Measurements from ENCODE around the gene OMP.

OMP gene

DNA sequence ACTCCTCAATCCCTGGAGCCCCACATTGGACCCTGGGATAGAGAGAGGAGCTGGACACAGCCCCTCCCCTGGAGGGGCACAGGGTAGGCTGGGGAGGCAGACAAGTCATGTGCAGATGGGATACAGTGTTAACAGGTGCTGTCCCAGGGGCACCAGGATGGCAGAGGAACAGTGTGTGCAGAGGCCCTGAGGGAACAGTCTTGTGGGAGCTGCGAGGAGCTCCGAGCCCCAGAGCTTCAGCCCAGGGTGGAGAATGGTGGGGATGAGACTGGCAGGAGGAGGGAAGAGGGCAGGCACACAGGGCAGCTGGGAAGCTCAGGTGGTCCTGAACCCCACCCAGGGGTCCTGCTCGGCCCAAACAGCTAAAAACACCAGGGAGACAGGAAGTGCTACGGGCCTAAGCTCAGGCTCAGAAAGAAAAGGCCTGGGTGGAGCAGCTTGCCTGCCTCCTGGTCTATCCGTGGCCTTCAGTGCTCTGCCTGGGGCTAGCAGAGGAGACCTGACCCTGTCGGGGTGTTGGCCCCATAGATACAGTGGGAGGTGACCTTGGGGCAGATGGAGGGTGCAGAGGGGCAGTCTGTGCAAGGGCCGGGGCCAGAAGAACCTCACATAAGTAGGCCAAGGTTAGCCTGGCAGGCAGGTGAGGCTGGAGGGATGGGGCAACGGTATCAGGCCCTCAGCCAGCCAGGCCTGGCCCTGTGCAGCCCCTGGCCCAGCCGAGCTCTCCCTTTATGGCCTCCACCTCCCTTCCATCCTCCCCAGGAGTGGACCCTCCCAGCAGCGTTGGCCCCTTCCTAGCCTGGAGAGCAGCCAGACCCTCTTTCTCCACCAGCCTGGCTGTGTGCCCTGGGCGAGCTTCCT lies 20.4 kb upstream of the OMP start:
- Histone ChIP-seq H3K27ac (no peak overlapping the region), H3K9ac (ENCODE audit: insufficient read length) (no peak overlapping the region), H3K4me3 (no peak overlapping the region), H3K9me3 (ENCODE audit: low read depth, low read length) (no peaks in the 10 kb centered on the region), H3K36me3 (ENCODE audit: insufficient read depth, low read length) (no peaks in the 10 kb centered on the region)
- TF ChIP-seq EZH2 (IDR thresholded peaks at IDR 0.05) (no peak), POLR2AphosphoS5 (IDR thresholded peaks at IDR 0.05; ENCODE audit: borderline replicate concordance, low read depth, low read length) (no peak), FOXP2 (optimal IDR thresholded peaks at IDR 0.05; ENCODE audit: control extremely low read depth, extremely low read length, insufficient read depth) (no peak)
- no peak for DNase-seq (ENCODE audit: low read depth, low spot score)

DNA sequence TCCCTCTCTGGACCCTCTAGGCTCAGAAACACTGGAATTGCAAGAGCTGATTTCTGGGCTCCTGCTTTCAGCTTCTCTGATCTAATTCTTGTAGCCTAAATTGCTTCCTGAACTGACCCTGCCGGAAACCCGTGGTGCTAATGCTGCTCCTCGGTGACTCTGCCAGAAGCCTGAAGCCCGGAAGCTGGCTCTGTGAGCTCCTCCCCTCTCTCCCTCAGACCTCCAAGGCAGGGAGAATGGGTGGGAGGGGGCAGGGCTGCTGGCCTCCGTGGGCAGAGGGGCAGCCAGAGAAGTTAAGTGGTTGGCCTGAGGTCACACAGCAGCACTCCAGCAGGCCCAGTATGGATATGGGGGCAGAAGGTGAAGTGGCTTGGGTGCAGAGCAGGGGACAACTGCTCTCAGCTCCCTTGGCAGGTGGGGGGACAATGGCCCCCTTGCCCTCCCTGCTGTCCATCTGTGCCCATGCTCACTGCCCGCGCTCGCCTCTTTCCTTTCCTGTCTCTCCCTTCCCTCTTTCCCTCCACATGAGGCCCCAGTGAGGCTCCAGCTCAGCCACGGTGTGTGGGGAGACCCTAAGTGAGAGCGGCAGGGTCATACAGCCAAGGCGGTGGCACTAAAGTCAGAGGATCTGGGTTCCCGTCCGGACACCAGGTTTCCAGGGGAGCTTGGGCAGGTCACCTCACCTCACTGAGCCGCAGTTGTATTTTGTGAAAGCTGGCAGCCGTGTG lies 19.6 kb upstream of the OMP start:
- Histone ChIP-seq H3K36me3 (ENCODE audit: insufficient read depth, low read length) (no peaks in the 10 kb centered on the region), H3K9ac (ENCODE audit: insufficient read length) (no peak overlapping the region), H3K27ac (no peak overlapping the region), H3K4me3 (no peak overlapping the region), H3K9me3 (ENCODE audit: low read depth, low read length) (no peaks in the 10 kb centered on the region)
- DNase-seq (ENCODE audit: low read depth, low spot score), result no peak
- TF ChIP-seq FOXP2 (optimal IDR thresholded peaks at IDR 0.05; ENCODE audit: control extremely low read depth, extremely low read length, insufficient read depth), result no peak
- TF ChIP-seq EZH2 (IDR thresholded peaks at IDR 0.05), result no peak
- no peak for TF ChIP-seq POLR2AphosphoS5 (IDR thresholded peaks at IDR 0.05; ENCODE audit: borderline replicate concordance, low read depth, low read length)

DNA sequence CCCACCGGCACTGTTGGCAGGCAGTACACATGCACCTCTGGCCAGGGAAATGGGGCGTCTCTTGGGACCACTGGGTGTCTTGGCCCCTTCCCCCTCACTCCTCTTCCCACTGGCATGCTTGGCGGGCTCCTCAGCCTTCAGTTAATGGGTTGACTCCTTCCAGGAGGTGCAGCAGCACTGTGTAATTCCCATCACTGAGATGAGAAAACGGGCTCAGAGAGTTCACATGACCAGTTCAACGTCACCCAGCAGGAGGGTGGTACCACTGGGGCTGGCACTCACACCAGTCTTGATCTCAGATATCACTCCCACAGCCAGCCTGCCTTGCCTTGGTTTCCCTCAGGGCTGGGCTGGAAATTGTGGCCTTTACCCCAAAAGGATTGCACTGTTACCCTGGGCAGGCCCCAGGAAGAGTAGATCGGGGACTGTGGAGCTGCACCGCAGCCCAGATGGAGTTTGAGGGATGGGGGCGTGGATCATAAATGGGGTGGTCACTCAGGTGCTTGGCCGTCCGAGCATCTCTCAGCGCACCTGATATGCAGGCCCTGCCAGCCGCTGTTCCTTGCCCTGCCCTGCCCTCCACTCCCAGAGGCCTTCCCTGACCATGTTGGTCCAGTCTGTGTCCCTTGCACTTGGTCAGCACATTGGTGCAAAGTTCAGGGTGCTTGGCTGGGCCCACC lies 18.9 kb upstream of the OMP start:
- no peak for TF ChIP-seq EZH2 (IDR thresholded peaks at IDR 0.05)
- no peak for TF ChIP-seq FOXP2 (optimal IDR thresholded peaks at IDR 0.05; ENCODE audit: control extremely low read depth, extremely low read length, insufficient read depth)
- TF ChIP-seq POLR2AphosphoS5 (IDR thresholded peaks at IDR 0.05; ENCODE audit: borderline replicate concordance, low read depth, low read length), result no peak
- DNase-seq (ENCODE audit: low read depth, low spot score), result no peak
- no peak overlapping the region for H3K4me3 ChIP-seq

DNA sequence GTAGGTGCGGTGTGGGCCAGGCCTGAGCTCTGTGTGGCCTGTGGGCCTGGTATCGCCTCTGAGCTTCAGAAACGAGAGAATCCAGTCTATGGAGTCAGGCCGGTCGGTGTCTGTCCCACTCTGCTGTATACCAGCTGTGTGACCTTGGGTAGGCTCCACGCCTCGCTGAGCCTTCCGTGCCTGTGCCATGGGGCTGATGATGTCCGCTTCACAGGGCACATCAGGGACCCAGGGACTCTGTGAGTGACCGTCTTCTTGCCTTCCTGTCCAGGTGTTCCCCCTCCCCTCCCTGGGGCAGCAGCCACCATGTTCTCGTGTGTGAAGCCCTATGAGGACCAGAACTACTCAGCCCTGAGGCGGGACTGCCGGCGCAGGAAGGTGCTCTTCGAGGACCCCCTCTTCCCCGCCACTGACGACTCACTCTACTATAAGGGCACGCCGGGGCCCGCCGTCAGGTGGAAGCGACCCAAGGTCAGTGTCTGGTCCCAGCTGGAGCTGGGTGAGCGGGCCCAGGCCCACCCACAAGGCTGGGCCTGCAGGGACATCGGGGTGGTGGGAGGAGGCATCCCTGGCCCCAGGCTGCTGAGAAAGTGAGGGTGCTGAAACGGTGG lies 18.0 kb upstream of the OMP start:
- no peaks in the 10 kb centered on the region for H3K9me3 ChIP-seq (ENCODE audit: low read depth, low read length)
- H3K9ac ChIP-seq (ENCODE audit: insufficient read length), result no peak overlapping the region
- H3K36me3 ChIP-seq (ENCODE audit: insufficient read depth, low read length), result no peaks in the 10 kb centered on the region
- TF ChIP-seq FOXP2 (optimal IDR thresholded peaks at IDR 0.05; ENCODE audit: control extremely low read depth, extremely low read length, insufficient read depth) (no peak), POLR2AphosphoS5 (IDR thresholded peaks at IDR 0.05; ENCODE audit: borderline replicate concordance, low read depth, low read length) (no peak)
- DNase-seq (ENCODE audit: low read depth, low spot score), result no peak
- H3K27ac ChIP-seq, result no peak overlapping the region
- H3K4me3 ChIP-seq, result no peak overlapping the region

More for the DNA sequence above, 18.9 kb upstream of the OMP start:
- H3K36me3 ChIP-seq (ENCODE audit: insufficient read depth, low read length), result no peaks in the 10 kb centered on the region
- no peak overlapping the region for H3K27ac ChIP-seq
- no peak overlapping the region for H3K9ac ChIP-seq (ENCODE audit: insufficient read length)
- no peaks in the 10 kb centered on the region for H3K9me3 ChIP-seq (ENCODE audit: low read depth, low read length)

DNA sequence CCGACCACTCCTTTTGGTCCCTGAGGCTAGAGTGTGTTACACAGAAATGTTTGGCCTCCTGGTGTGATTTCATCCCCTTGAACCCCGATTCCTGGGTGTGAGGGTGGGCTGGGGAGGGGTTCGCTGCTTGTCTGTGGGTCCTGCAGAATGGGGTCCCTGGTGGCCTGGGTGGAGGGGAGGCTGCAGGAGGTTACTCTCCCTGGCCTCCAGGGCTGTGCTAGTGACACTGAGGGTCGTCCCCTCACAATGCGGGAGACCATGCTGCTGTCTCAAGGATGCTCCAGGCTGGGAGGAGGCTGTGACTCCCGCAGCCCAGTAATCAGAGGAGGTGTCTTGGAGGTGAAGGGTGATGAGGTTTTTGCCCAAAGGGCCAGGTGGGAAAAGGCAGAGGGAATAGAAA lies 17.0 kb upstream of the OMP start:
- H3K9me3 ChIP-seq (ENCODE audit: low read depth, low read length), result no peaks in the 10 kb centered on the region
- H3K9ac ChIP-seq (ENCODE audit: insufficient read length), result no peak overlapping the region
- no peak for DNase-seq (ENCODE audit: low read depth, low spot score)
- no peak overlapping the region for H3K4me3 ChIP-seq
- no peak for TF ChIP-seq EZH2 (IDR thresholded peaks at IDR 0.05)
- TF ChIP-seq FOXP2 (optimal IDR thresholded peaks at IDR 0.05; ENCODE audit: control extremely low read depth, extremely low read length, insufficient read depth), result no peak
- TF ChIP-seq POLR2AphosphoS5 (IDR thresholded peaks at IDR 0.05; ENCODE audit: borderline replicate concordance, low read depth, low read length), result no peak
- no peak overlapping the region for H3K27ac ChIP-seq
- no peaks in the 10 kb centered on the region for H3K36me3 ChIP-seq (ENCODE audit: insufficient read depth, low read length)

DNA sequence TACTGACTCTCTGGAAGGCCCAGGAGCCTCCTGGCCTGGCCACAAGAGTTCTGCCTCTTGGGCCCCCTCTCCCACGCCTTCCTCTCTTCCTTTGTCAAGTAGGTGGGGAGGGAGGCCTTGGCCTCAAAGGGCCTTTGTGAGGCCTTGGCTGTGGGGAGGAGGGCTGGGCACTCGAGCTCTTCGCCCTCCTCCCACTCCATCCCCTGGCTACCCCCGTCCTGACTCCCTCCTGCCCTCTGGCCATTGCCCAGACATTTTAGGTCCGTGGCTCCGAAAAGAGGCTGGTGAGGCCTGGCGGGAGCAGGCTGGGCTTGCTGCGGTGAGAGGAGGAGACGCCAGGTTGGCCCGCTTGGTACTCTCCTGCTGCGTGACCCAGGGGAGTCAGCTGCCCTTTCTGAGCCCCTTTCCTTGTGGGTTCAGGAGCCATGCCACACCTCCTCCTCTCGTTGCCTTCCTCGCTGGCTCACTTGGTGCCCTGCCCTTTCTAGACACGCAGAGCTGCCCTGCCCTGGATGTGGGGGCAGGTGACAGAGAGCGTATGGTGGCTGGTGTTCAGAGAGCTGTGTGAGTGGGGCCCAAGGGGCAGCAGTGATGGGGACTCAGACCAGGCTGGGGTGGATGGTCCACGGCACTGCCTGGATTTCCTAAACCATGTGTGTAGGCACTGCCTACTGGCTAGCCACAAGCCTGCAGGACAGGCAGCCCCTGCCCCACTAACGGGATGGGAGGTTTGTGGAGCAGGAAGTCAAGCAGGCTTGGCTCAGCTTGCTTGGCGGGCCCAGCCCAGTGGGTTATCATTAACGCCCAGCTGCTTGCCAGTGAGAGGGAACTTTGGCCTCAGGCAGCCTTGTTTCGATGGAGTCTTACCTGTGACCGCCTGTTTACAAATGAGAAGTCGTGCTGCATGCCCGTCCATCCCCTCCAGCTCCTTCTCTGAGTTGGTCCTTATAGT lies 15.8 kb upstream of the OMP start:
- H3K36me3 ChIP-seq (ENCODE audit: insufficient read depth, low read length), result no peaks in the 10 kb centered on the region
- H3K9me3 ChIP-seq (ENCODE audit: low read depth, low read length), result no peaks in the 10 kb centered on the region
- H3K27ac ChIP-seq, result no peak overlapping the region
- DNase-seq (ENCODE audit: low read depth, low spot score), result no peak
- no peak for TF ChIP-seq POLR2AphosphoS5 (IDR thresholded peaks at IDR 0.05; ENCODE audit: borderline replicate concordance, low read depth, low read length)
- TF ChIP-seq EZH2 (IDR thresholded peaks at IDR 0.05), result no peak
- TF ChIP-seq FOXP2 (optimal IDR thresholded peaks at IDR 0.05; ENCODE audit: control extremely low read depth, extremely low read length, insufficient read depth), result no peak
- H3K4me3 ChIP-seq, result no peak overlapping the region
- H3K9ac ChIP-seq (ENCODE audit: insufficient read length), result no peak overlapping the region

DNA sequence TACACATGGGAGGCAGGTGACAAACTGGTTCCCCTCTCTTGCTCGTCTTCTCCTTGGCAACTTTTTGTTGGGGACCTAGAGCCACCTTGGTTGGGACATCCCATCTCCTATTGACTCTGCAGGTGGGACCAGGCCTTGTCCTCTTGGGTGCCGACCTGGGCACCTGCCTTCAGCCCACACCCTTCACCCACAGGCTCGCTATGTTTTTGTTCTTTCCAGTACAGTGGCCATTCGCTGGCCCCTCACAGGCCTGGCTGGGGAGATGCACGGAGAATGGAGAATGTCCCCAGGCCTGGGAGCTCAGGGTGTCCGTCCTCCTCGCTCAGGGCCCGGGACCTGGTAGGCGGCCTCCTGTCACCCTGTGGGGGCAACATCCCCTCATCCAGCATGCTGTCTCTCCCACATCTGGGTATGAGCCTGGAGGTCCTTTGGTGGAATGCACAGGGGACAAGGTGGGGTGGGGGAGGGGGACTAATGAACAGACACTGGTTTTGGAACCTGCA lies 14.9 kb upstream of the OMP start:
- H3K27ac ChIP-seq, result no peak overlapping the region

More for the DNA sequence above, 14.9 kb upstream of the OMP start:
- DNase-seq (ENCODE audit: low read depth, low spot score), result no peak
- Histone ChIP-seq H3K4me3 (no peak overlapping the region), H3K9me3 (ENCODE audit: low read depth, low read length) (no peaks in the 10 kb centered on the region), H3K36me3 (ENCODE audit: insufficient read depth, low read length) (no peaks in the 10 kb centered on the region), H3K9ac (ENCODE audit: insufficient read length) (no peak overlapping the region)
- TF ChIP-seq POLR2AphosphoS5 (IDR thresholded peaks at IDR 0.05; ENCODE audit: borderline replicate concordance, low read depth, low read length) (no peak), EZH2 (IDR thresholded peaks at IDR 0.05) (no peak), FOXP2 (optimal IDR thresholded peaks at IDR 0.05; ENCODE audit: control extremely low read depth, extremely low read length, insufficient read depth) (no peak)

Measured in SK-N-MC (cell line).